PC-3 (cell line): ENCODE measurements around the gene ZNF24.

Experiments
- EZH2 ChIP-seq: fragments of 300-600 bp; sonication (generic); IDR thresholded peaks from one replicate; pipeline ENCODE4 v1.6.1; 2017; ENCODE audit warnings: antibody characterized with exemption, mild to moderate bottlenecking, low read length; ENCODE audit not compliant: unreplicated experiment
- EZH2phosphoT487 ChIP-seq: fragments of 300-600 bp; sonication (generic); IDR thresholded peaks from 2 replicates; pipeline ENCODE4 v1.6.1; 2018; ENCODE audit warnings: mild to moderate bottlenecking, antibody characterized with exemption, low read length, borderline replicate concordance
- TF ChIP-seq, protein P1 (sequence below): fragments of 300-600 bp; sonication (generic); conservative IDR thresholded peaks from 2 replicates; pipeline ENCODE4 v1.5.1; 2017; ENCODE audit warnings: antibody characterized with exemption, low read depth, mild to moderate bottlenecking, low read length

DNA sequence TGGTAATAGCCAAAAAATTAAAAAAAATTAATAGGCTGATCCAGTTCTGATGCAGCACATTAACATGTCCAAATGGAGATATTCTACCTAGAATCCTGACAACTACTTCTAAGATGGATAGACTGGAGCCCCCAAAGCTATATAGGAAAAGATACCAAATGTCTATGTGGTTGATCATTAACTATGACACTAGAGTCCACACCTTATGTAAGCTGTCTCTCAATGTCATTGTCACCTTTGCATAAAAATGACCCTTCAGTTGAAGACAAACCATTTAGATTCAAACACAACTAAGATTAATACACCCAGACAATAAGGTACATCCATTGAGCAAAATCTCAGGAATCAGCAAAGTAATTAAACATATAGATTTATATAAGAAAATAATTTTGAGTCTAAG lies 18.3 kb upstream of the ZNF24 start:
- TF ChIP-seq, protein P1, sequence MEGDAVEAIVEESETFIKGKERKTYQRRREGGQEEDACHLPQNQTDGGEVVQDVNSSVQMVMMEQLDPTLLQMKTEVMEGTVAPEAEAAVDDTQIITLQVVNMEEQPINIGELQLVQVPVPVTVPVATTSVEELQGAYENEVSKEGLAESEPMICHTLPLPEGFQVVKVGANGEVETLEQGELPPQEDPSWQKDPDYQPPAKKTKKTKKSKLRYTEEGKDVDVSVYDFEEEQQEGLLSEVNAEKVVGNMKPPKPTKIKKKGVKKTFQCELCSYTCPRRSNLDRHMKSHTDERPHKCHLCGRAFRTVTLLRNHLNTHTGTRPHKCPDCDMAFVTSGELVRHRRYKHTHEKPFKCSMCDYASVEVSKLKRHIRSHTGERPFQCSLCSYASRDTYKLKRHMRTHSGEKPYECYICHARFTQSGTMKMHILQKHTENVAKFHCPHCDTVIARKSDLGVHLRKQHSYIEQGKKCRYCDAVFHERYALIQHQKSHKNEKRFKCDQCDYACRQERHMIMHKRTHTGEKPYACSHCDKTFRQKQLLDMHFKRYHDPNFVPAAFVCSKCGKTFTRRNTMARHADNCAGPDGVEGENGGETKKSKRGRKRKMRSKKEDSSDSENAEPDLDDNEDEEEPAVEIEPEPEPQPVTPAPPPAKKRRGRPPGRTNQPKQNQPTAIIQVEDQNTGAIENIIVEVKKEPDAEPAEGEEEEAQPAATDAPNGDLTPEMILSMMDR: no peak
- TF ChIP-seq EZH2: no peak
- TF ChIP-seq EZH2phosphoT487: no peak
